Germinal center (tissue), 1 donor: ENCODE measurements around the gene GUK1.
"Not testable (repeated sequence)": the region's sequence is repeated elsewhere in the genome, so short reads cannot be mapped to it uniquely, and the experiment has no call there.

ENCODE experiments used
- DNase-seq: peaks from one replicate; pipeline ENCODE4 v3.0.0; 2012; ENCODE audit warnings: mixed read lengths, low spot score

Gene GUK1

DNA sequence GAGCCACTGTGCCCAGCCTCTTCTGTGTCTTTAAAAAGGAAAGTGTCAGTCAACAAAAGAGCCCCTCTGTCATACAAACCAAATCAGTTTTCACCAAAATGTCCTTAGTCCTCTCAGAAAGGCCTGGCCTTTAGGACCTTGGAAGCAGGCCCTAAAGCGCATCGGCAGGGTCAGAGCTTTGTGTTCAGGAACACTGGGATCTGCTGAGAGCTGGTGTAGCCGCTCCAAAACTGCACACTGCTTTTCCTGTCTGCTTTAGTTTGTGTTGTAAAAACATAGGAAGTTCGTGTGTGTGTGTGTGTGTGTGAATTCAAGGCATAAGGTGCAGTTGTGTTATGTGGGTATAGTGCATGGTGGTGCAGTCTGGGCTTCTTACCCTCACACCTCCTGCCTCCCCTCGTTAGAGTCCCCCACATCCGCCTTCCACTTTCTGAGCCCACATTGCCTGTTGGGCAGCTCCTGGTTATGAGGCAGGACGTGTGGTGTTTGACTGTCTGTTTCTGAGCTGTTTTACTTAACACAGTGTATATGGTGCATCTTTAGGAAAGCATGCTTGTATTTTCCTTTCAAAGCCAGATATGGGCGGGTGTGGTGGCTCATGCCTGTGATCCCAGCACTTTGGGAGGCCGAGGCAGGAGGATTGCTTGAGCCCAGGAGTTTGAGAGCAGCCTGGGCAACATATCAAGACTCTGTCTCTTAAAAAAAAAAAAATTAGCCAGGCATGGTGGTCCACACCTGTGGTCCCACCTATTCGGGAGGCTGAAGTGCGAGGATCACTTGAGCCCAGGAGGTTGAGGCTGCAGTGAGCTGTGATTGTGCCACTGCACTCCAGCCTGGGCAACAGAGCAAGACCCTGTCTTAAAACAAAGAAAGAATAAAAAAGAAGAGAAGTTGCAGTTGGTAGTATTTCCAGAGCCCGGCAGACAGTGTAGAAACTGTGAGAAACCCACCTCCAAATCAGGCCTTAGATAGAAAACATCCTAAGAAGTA lies 37.9 kb downstream of the GUK1 start:
- DNase-seq: no peak

DNA sequence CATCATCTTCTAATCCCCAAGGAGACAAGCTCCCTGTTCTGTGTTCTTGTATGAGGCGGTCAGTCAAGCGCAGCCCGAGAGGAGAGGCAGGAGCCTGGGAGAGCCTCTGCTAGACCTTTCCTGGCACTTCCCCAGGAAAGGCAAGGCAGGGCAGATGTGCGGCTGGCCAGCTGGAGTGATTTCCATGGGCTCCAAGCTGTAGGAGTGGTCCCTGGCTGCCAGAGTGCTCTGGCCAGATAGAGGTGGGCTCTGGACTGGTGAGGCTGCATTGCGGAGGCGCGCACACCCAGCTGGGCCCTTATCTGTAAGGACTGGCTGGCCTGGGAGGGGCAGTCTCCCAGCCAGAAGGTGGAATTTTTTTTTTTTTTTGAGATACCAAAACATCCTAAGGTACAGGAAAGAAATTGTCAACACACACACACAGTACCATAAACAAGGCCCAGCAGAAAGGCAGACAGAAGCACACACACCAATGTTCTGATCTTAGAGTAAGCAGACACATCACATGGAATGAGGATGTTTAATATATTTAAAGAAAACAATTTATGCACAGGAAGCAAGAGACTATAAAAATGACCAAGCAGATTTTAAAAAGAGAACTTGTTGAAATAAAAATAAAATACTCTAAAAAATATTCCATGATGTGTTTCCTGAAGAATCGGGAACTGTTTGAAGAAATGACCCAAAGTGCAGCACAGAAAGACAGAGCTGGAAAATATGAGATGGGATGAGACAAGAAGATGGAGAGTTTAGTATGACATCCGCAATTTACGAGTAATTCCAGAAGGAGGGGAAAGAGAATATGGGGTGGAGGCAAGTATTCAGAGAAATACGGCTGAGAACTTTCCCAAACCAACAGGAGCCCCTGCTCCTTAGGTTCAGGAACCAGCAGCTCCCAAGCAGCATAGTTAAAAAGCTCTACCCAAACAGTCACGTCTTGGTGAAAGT lies 38.9 kb downstream of the GUK1 start:
- no peak for DNase-seq

DNA sequence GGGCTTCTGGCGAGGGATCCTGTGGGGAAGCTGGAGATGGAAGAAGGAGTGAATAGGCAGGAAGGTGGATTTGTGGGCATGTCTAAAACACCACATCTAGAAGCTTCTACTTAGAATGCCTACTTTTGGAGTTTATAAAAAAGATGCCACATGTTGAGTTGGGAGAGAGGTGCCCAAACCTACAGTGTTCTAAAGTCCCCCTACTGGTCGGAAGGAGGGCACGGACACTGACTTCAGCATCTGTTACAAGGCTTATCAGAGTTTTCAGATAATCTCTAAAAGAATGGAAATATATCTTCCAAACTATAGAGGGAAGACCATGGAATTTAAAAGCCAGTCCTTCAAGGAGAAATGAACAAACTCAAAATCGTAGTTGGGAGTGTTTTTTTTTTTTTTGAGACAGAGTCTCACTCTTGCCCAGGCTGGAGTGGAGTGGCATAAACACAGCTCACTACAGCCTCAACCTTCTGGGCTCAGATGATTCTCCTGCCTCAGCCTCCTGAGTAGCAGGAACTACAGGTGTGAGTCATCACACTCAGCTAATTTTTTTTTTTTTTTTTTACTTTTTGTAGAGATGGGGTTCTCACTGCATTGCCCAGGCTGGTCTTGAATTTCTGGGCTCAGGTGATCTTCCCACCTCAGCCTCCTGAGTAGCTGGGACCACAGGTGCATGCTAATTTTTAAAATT lies 40.3 kb downstream of the GUK1 start:
- DNase-seq: no peak

DNA sequence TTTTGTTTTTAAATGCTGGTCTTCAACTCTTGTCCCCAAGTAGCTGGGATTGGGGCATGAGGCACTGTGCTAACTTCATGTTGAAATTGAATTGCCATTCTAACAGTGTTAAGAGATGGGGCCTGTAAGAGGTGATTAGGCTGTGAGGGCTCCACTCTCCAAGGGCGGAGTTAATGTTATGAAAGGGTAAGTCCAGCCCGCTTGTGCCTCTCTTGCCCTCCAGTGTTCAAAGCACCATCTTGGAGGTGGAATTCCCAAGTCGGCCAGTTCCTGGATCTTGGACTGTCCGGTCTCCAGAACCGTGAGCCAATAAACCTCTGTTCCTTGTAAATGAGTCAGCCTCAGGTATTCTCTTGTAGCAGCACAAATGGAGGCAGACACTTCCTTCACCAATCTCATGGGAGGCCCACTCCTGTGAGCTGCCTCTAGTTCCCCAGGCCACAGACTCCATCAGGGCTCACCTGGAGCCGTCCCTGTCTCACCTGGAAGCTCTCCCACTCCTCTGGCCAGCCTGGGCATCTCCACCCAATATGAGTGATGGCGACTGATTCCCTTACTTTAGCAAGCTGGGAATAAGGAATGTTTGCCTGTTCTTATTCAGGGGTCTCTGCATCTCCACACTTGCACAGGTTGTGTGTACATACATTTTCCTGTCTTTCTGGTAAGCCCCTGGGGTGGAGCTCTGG lies 41.0 kb downstream of the GUK1 start:
- no peak for DNase-seq

DNA sequence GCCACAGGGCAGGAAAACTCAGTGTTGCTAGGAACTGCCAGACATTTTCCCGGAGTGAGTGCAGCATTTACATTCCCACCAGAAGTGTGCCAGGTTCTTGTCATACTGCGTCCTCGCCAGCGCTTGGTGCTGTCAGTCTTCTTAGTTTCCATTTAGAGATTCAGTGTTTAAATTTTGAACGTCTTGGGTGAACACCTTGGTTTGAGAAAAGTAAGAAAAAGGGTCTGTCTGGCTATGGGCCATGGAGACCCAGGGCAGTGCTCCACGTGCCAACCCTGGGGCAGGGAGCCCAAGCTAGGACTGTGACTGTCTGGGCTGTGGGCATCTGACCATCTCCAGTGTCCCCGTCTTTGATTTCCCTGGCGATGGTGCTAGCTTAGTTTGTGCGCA lies 41.6 kb downstream of the GUK1 start:
- DNase-seq: no peak

DNA sequence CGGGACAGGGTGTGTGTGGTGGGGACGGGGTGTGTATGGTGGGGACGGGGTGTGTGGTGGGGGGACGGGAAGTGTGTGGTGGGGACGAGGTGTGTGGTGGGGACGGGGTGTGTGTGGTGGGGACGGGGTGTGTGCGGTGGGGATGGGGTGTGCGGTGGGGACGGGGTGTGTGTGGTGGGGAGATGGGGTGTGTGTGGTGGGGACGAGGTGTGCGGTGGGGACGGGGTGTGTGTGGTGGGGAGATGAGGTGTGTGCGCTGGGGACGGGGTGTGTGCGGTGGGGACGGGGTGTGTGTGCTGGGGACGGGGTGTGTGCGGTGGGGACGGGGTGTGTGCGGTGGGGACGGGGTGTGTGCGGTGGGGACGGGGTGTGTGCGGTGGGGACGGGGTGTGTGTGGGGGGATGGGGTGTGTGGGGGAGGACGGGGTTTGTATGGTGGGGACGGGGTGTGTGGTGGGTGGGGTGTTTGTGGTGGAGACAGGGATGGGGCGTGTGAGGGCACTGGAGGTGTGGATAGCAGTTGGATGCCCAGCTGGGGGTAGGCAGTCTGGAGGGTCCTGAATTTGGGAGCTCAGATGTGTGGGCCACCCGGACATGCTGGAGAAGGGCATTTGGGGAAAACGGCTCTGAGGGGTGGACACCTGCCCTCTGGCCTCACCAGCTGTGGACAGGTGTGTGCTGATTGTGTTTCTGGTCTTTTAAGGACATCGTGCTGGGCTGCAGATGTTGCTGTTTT lies 42.4 kb downstream of the GUK1 start:
- no peak for DNase-seq

DNA sequence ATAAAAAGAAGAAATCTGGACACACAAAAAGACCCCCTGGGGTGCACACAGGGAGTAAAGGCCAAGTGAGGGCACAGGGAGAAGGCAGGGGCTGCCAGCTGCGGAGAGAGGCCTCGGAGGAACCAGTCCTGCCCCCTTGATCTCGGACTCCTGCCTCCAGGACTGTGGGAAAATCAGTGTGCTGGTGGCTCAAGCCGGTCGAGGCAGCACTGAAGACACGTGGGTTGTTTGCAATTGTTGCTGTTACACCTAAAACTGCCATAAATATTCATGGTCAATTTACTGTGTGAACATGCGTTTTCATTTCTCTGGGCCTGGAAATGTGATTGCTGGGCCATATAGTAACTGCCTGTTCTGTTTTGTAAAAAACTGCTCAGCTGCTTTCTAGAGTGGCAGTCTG lies 44.1 kb downstream of the GUK1 start:
- no peak for DNase-seq

DNA sequence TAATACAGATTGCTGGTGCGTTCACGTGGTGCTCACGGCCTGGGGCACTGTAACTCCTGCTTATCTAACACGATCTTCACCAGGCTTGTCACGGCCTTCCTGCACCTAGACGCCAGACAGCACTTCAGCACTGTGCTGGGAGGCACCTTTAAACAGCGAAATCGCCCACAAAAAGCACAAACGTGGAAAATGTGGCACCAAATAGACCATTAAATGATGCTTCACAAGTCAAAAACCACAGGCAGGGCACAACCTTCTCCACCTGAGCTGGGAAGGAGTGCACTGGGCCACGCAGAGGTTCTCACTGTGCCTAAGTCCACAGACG lies 45.5 kb downstream of the GUK1 start:
- no peak for DNase-seq

DNA sequence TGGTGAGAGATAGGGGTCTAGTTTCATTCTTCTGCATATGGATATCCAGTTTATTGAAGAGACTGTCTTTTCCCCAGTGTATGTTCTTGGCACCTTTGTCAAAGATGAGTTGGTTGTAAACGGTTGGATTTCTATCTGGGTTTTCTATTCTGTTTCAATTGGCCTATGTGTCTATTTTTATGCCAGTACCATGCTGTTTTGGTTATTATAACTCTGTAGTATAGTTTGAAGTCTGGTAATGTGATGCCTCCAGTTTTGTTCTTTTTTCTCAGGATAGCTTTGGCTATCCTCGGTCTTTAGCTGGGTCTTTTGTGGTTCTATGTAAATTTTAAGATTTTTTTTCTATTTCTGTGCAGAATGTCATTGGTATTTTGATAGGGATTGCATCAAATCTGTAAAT lies 48.2 kb downstream of the GUK1 start:
- not testable (repeated sequence) for DNase-seq

DNA sequence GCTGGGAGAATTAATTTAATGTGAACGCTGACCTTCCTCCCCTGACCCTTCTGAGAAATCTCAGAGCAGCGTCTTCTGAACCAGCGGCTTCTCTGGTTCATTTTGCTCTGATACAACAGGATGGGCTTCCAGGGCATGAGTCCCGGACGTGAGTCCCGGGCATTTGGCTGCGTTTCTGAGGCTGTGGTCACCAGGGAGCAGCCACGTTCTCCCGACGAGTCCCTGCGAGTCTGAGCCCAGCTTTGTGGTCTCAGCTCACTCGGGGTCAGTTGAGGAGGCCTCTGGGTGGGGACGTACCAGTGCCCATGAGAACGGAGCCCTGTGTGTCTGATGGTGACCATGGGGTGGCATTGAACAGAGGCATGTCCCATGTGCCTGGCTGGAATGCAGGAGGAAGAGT lies 50.1 kb downstream of the GUK1 start:
- no peak for DNase-seq

DNA sequence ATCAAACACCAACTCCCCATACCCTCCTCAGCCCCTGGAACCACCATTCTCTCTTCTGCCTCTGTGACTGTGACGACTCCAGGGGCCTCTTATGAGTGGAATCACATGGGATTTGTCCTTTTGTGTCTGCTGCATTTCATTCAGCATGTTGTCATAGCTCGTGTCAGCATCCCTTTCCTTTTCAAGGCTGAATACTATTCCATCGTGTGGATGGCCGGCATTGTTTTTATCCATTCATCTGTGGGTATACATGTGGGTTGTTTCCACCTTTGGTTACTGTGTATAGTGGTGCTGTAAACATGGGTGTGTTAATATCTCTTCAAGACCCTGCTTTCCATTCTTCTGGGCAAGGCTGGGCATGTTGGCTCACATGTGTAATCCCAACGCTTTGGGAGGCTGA lies 50.7 kb downstream of the GUK1 start:
- no peak for DNase-seq

DNA sequence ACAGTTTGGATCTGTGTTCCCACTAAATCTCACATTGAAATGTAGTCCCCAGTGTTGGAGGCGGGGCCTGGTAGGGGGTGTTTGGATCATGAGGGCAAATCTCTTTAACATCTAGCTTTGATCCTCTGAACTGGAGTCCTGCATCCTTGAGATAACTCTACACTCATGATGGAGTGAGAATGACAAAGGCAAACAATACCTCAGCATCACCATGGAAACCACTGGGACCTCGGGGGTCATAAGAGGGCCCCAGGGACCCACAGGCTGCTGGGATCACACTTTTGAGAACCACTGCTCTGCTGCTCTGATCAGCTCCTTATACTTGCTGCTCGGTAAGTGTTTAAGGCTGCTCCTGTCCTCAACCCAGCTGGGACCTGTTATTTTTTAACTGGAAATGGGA lies 54.4 kb downstream of the GUK1 start:
- DNase-seq: no peak

DNA sequence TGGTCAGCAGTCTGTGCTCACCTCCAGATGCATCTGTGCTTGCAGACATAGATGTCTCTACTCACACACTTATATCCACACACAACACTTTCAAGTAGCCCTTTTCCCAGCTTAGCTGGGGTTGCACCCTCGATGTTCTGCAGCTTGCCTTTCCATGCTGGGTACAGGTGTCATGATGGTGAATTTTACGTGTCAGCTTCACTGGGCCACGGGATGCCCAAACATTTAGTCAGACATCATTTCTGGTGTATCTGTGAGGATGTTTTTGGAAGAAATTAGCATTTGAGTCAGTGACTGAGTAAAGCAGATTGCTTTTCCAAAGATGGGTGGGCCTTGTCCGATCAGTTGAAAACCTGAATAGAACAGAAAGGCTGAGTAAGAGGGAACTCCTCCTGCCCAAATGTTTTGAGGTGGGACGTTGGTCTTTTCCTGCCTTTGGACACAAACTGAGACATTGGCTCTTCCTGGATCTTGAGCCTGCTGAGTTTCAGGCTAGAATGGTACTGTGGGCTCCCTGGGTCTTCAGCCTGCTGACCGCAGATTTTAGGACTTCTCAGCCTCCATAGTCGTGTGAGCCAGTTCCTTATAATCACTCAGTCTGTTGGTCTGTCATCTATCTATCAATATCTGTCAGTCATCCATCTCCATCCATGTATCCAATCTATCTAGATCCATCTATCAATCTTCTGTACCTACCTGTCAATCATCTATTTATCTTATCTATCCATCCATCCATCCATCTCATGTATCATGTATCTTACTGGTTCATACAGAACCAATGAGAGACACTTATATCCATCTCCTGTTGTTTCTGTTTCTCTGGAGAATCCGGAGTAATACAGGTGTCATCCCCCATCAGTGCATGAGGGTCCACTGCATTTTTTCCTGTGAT lies 55.1 kb downstream of the GUK1 start:
- no peak for DNase-seq

DNA sequence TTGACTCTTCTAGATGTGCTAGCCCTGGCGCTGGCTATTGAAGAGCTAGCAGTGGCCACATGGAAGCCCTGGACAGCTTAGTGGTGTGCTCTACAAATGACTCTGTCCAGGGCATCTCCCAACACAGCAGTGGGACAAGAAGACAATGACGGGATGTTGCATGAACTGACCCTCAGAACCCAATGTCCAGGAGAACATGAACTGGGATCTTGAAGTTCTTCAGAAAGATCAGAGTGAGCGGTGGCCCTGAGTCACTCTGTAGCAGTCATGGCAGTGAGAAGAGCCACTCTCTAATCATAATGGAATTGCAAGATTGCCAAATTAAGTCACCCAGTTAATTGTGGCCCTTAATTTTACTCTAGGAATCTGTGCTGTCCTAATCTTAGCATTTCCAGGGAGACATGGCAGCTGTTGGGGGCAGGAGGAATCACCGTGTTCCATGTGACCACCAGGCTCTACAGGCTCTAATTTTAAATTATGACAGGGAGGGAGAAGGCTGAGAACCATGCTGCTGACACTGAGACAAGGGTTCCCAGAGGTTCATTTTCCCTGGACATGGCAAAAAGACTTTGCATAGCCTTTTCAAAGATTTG lies 57.6 kb downstream of the GUK1 start:
- no peak for DNase-seq
